Gastroesophageal sphincter (tissue), 4 donors: ENCODE measurements around the gene GIPC3. TPM values are rescaled to one million over a fixed set of nuclear protein-coding genes. Genes with fewer than 3 reads are reported as not detected.

Source experiments
- ATAC-seq: fragments of 150-250 bp; one replicate; pipeline ENCODE4 v1.9.1; 2016; ENCODE audit warnings: mild to moderate bottlenecking, moderate library complexity
- H3K27ac ChIP-seq, 4 donors: fragments of 200-600 bp; sonication (generic) in 3 of 4; 1 replicate in 3 of 4; 2 replicates in 1 of 4; pipeline ENCODE4 v1.5.1; 2016 to 2019
- H3K27me3 ChIP-seq: fragments of 200-600 bp; sonication (generic); one replicate; pipeline ENCODE4 v1.5.1; 2019
- H3K36me3 ChIP-seq, 2 donors: fragments of 200-600 bp; sonication (generic); one replicate each; pipeline ENCODE4 v1.5.1; 2019; ENCODE audit warnings: control low read depth in 1 of 2
- H3K4me1 ChIP-seq, 3 donors: fragments of 200-600 bp; sonication (generic); 1 replicate in 2 of 3; 2 replicates in 1 of 3; pipeline ENCODE4 v1.5.1; 2016 to 2019; ENCODE audit warnings: control low read depth in 2 of 3
- H3K4me3 ChIP-seq, 2 donors: fragments of 200-600 bp; sonication (generic); one replicate each; pipeline ENCODE4 v1.5.1; 2019; ENCODE audit warnings: mild to moderate bottlenecking in 1 of 2, moderate library complexity in 1 of 2
- H3K9me3 ChIP-seq, 3 donors: fragments of 200-600 bp; sonication (generic); one replicate each; pipeline ENCODE4 v1.5.1; 2017 to 2019; ENCODE audit warnings: control low read depth in 2 of 3
- EP300 ChIP-seq: sonication (generic); formaldehyde crosslinking; IDR thresholded peaks from one replicate; pipeline ENCODE4 v1.6.1; 2017; ENCODE audit warnings: antibody characterized with exemption, mild to moderate bottlenecking
- POLR2A ChIP-seq, 2 donors: fragments of 450-650 bp; IDR thresholded peaks; one replicate each; pipeline ENCODE4 v1.6.1; 2017; ENCODE audit warnings: antibody characterized with exemption in 2 of 2, mild to moderate bottlenecking in 2 of 2, moderate library complexity in 1 of 2
- POLR2AphosphoS5 ChIP-seq: sonication (generic); formaldehyde crosslinking; IDR thresholded peaks from one replicate; pipeline ENCODE4 v1.6.1; 2017; ENCODE audit warnings: antibody characterized with exemption
- WGBS, 2 donors: methylation state at CpG; one replicate each; pipeline ENCODE4 v1.1.5; 2018; ENCODE audit warnings: low coverage in 1 of 2; 5-methylcytosine and 5-hydroxymethylcytosine counted together
- small RNA-seq, 4 donors: library from RNA; depleted of rRNA; stranded (forward); fragments of <200 nt; gene quantifications; one replicate each; pipeline ENCODE3, GENCODE V24; 2016
- total RNA-seq, 4 donors: library from RNA; depleted of rRNA; stranded (reverse); fragments of >200 nt; gene quantifications; one replicate each; pipeline ENCODE4 v1.1.0, GENCODE V29; 2016
- TF ChIP-seq, protein P1 (sequence below), 4 experiments: fragments of 200-600 bp in 2 of 4; fragments of 450-650 bp in 2 of 4; sonication (generic) in 1 of 4; IDR thresholded peaks; one replicate each; pipeline ENCODE4 v1.5.1; 2017 to 2019; ENCODE audit warnings: antibody characterized with exemption in 4 of 4, mild to moderate bottlenecking in 2 of 4, moderate library complexity in 2 of 4

The GIPC3 gene
- total RNA-seq, 4 donors from 2014 or later: 0.94 to 16.8 (median 2.1) TPM

- ATAC-seq: no peak
- H3K27me3 ChIP-seq: no peaks in the 10 kb centered on the region
- H3K36me3 ChIP-seq: peaks cover 0 to 100% of the 10 kb centered on the region in 2 donors
- no peak overlapping the region for H3K4me3 ChIP-seq
- H3K4me1 ChIP-seq: peaks cover 0 to 16% (median 0%) of the 10 kb centered on the region in 3 donors
- WGBS, 2 donors: 87% methylated on average over 3 of the region's 28 CpGs; no CpG with 5 or more reads in 1 of the 2 donors
- no peaks in the 10 kb centered on the region for H3K9me3 ChIP-seq
- TF ChIP-seq EP300: no peak
- TF ChIP-seq POLR2A (IDR thresholded peaks at IDR 0.05): no peak
- TF ChIP-seq, protein P1, sequence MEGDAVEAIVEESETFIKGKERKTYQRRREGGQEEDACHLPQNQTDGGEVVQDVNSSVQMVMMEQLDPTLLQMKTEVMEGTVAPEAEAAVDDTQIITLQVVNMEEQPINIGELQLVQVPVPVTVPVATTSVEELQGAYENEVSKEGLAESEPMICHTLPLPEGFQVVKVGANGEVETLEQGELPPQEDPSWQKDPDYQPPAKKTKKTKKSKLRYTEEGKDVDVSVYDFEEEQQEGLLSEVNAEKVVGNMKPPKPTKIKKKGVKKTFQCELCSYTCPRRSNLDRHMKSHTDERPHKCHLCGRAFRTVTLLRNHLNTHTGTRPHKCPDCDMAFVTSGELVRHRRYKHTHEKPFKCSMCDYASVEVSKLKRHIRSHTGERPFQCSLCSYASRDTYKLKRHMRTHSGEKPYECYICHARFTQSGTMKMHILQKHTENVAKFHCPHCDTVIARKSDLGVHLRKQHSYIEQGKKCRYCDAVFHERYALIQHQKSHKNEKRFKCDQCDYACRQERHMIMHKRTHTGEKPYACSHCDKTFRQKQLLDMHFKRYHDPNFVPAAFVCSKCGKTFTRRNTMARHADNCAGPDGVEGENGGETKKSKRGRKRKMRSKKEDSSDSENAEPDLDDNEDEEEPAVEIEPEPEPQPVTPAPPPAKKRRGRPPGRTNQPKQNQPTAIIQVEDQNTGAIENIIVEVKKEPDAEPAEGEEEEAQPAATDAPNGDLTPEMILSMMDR (IDR thresholded peaks at IDR 0.05): no peak
- no peak for TF ChIP-seq POLR2AphosphoS5
- no peak overlapping the region for H3K27ac ChIP-seq
Measured at GRCh38 chr19:3641515-3642269, 56.4 kb downstream of the GIPC3 start.

DNA sequence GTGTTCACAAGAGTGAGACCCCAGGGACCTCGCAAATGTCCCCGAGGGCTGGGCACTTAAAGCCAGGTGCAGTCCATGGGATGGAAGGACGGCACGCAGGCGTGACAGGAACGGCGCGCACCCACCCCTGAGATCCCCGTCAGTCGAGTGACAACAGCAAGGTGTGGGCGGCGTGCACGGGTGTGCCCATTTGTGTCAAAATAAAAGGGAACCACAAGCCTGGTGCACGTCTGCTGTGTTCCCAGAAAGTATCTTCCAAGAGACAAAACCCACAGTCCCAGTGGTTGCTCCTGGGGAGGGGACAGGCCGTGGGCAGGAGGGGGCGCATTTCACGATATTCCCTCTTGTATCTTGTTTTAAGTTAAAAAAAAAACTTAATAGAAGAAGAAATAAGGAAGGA, 57.0 kb downstream of the GIPC3 start:
- no peak overlapping the region for H3K4me3 ChIP-seq
- 70 to 91% methylated on average over 5 to 11 of the region's 17 CpGs for WGBS, 2 donors

More for the DNA sequence above, 57.0 kb downstream of the GIPC3 start:
- Histone ChIP-seq H3K27ac (no peak overlapping the region), H3K27me3 (no peaks in the 10 kb centered on the region), H3K36me3 (peaks cover 0 to 100% of the 10 kb centered on the region in 2 donors), H3K9me3 (no peaks in the 10 kb centered on the region), H3K4me1 (peaks cover 0 to 16% (median 0%) of the 10 kb centered on the region in 3 donors)
- ATAC-seq: no peak
- TF ChIP-seq EP300 (no peak), POLR2A (IDR thresholded peaks at IDR 0.05) (no peak), POLR2AphosphoS5 (no peak)
- TF ChIP-seq, protein P1 (IDR thresholded peaks at IDR 0.05): no peak

Small RNAs within 50 kb of the gene (small RNA-seq; reads per million reads assigned to genes)
- 0 reads per million in 4 donors for gene AC005786.1

Other genes with a start within 250 kb of the GIPC3 start
- 100 to 1,000 TPM; 125 to 285 (median 155) TPM for gene NFIC, start 218.9 kb upstream of the GIPC3 start, total RNA-seq
- not detected for gene SMIM24, start 105.0 kb upstream of the GIPC3 start, total RNA-seq
- gene SMIM44, start 102.0 kb upstream of the GIPC3 start, total RNA-seq: not detected
- 10 to 100 TPM; 16.5 to 30.7 (median 20.3) TPM for gene DOHH, start 84.8 kb upstream of the GIPC3 start, total RNA-seq
- 10 to 100 TPM; 17.6 to 32.9 (median 23.0) TPM for gene FZR1, start 79.2 kb upstream of the GIPC3 start, total RNA-seq
- gene TEKTIP1, start 46.3 kb upstream of the GIPC3 start, total RNA-seq: not detected
- 10 to 100 TPM; 22.1 to 94.1 (median 42.2) TPM for gene MFSD12, start 27.9 kb upstream of the GIPC3 start, total RNA-seq
- gene HMG20B, start 12.5 kb upstream of the GIPC3 start, total RNA-seq: 100 to 1,000 TPM; 106 to 203 (median 154) TPM
- 10 to 100 TPM in 1 of 4 donors, 1 to 10 TPM in 3; 1.4 to 14.9 (median 4.5) TPM for gene TBXA2R, start 21.4 kb downstream of the GIPC3 start, total RNA-seq
- 10 to 100 TPM; 20.3 to 34.2 (median 28.6) TPM for gene CACTIN, start 41.3 kb downstream of the GIPC3 start, total RNA-seq
- 100 to 1,000 TPM in 1 of 4 donors, 10 to 100 TPM in 3; 50.8 to 165 (median 61.5) TPM for gene PIP5K1C, start 115.0 kb downstream of the GIPC3 start, total RNA-seq
- 1 to 10 TPM in 1 of 4 donors, under 1 TPM in 1, not detected in 2; 0.78 to 3.6 TPM for gene TJP3, start 122.9 kb downstream of the GIPC3 start, total RNA-seq
- gene APBA3, start 176.2 kb downstream of the GIPC3 start, total RNA-seq: 10 to 100 TPM; 12.5 to 30.4 (median 21.3) TPM
- gene MRPL54, start 177.2 kb downstream of the GIPC3 start, total RNA-seq: 10 to 100 TPM; 31.8 to 90.1 (median 76.3) TPM
- gene RAX2, start 186.8 kb downstream of the GIPC3 start, total RNA-seq: not detected
- gene MATK, start 200.9 kb downstream of the GIPC3 start, total RNA-seq: 1 to 10 TPM in 3 of 4 donors, under 1 TPM in 1; 0.47 to 5.0 (median 1.7) TPM